HepG2 (cell line): ENCODE results near the gene SLIT3. TPM values are rescaled to one million over a fixed set of nuclear protein-coding genes. Genes with fewer than 3 reads are reported as not detected.

Source experiments
- ADNP ChIP-seq: sonication (generic); formaldehyde crosslinking; IDR thresholded peaks from 2 replicates; pipeline ENCODE4 v1.4.0; 2020; ENCODE audit warnings: missing genetic modification reagents
- ARID2 ChIP-seq: sonication (generic); formaldehyde crosslinking; IDR thresholded peaks from 2 replicates; pipeline ENCODE4 v1.8.1; 2022; ENCODE audit warnings: mild to moderate bottlenecking, missing genetic modification reagents, borderline replicate concordance
- BATF2 ChIP-seq: sonication (generic); formaldehyde crosslinking; IDR thresholded peaks from 2 replicates; pipeline ENCODE4 v1.8.0; 2022; ENCODE audit warnings: mild to moderate bottlenecking, missing genetic modification reagents, moderate library complexity
- CEBPB ChIP-seq: IDR thresholded peaks from 2 replicates; pipeline ENCODE4 v1.6.1; 2011; ENCODE audit warnings: low read depth, low read length, improper control_type of control experiment, borderline replicate concordance
- CSRNP2 ChIP-seq: sonication (generic); formaldehyde crosslinking; conservative IDR thresholded peaks from 2 replicates; pipeline ENCODE4 v1.8.0; 2022; ENCODE audit warnings: low read depth, missing genetic modification reagents
- REPIN1 ChIP-seq: sonication (generic); formaldehyde crosslinking; IDR thresholded peaks from 2 replicates; pipeline ENCODE4 v1.8.0; 2022; ENCODE audit warnings: missing genetic modification reagents, low read depth, mild to moderate bottlenecking, borderline replicate concordance
- RFXANK ChIP-seq: IDR thresholded peaks from 2 replicates; pipeline ENCODE4 v1.6.1; 2016
- SMAD3 ChIP-seq: sonication (generic); formaldehyde crosslinking; IDR thresholded peaks from 2 replicates; pipeline ENCODE4 v1.4.0; 2020; ENCODE audit warnings: missing genetic modification reagents
- SRY ChIP-seq: sonication (generic); formaldehyde crosslinking; IDR thresholded peaks from 2 replicates; pipeline ENCODE4 v1.8.0; 2022; ENCODE audit warnings: mild to moderate bottlenecking, missing genetic modification reagents
- TBL1XR1 ChIP-seq: fragments of 150-350 bp; IDR thresholded peaks from 2 replicates; pipeline ENCODE4 v1.6.1; 2014; ENCODE audit warnings: borderline replicate concordance, low read length; ENCODE audit not compliant: partially characterized antibody
- ZHX2 ChIP-seq, 2 experiments: sonication (generic) in 1 of 2; formaldehyde crosslinking in 1 of 2; IDR thresholded peaks; 2 replicates each; pipeline versions ENCODE4 v1.6.1 to v1.9.0; 2014 to 2022; ENCODE audit warnings: antibody characterized with exemption in 1 of 2, borderline replicate concordance in 1 of 2, inconsistent platforms in 1 of 2, low read depth in 1 of 2, missing genetic modification reagents in 1 of 2
- ZNF124 ChIP-seq: sonication (generic); formaldehyde crosslinking; IDR thresholded peaks from 2 replicates; pipeline ENCODE4 v1.4.0; 2020; ENCODE audit warnings: missing genetic modification reagents
- ZNF296 ChIP-seq: sonication (generic); formaldehyde crosslinking; conservative IDR thresholded peaks from 2 replicates; pipeline ENCODE4 v1.5.0; 2020; ENCODE audit warnings: mild to moderate bottlenecking, missing genetic modification reagents
- ZNF431 ChIP-seq: sonication (generic); formaldehyde crosslinking; IDR thresholded peaks from 2 replicates; pipeline ENCODE4 v1.9.0; 2022; ENCODE audit warnings: missing genetic modification reagents, low read depth, mild to moderate bottlenecking, borderline replicate concordance
- ZNF512B ChIP-seq: sonication (generic); formaldehyde crosslinking; IDR thresholded peaks from 2 replicates; pipeline ENCODE4 v1.5.1; 2020; ENCODE audit warnings: missing genetic modification reagents, mild to moderate bottlenecking, borderline replicate concordance
- ZNF547 ChIP-seq: sonication (generic); formaldehyde crosslinking; IDR thresholded peaks from 2 replicates; pipeline ENCODE4 v1.5.1; 2020; ENCODE audit warnings: mild to moderate bottlenecking, missing genetic modification reagents
- ZNF615 ChIP-seq: sonication (generic); formaldehyde crosslinking; IDR thresholded peaks from 2 replicates; pipeline ENCODE4 v1.5.0; 2020; ENCODE audit warnings: mild to moderate bottlenecking, missing genetic modification reagents, borderline replicate concordance
- ZNF720 ChIP-seq: sonication (generic); formaldehyde crosslinking; IDR thresholded peaks from 2 replicates; pipeline ENCODE4 v1.4.0; 2020; ENCODE audit warnings: missing genetic modification reagents
- ZNF724P ChIP-seq: sonication (generic); formaldehyde crosslinking; IDR thresholded peaks from 2 replicates; pipeline ENCODE4 v1.8.0; 2022; ENCODE audit warnings: missing genetic modification reagents, borderline replicate concordance
- polyA plus RNA-seq, 8 experiments: library from polyadenylated mRNA; depleted of rRNA in 3 of 8; stranded (reverse) in 7 of 8; unstranded in 1 of 8; fragments of >200 nt; fragmentation: Illumina TruSeq in 4 of 8; extraction: Trizol in 4 of 8; gene quantifications; 2 replicates each; pipeline versions ENCODE4 v1.2.1 to v1.2.3, GENCODE V29; 2011 to 2016; ENCODE audit warnings: low read depth in 4 of 8, missing spikeins in 1 of 8, mixed read lengths in 1 of 8; ENCODE audit not compliant: insufficient read depth in 1 of 8
- total RNA-seq, 5 experiments: library from RNA; depleted of rRNA; stranded (reverse); fragments of >200 nt; fragmentation: Illumina TruSeq; extraction: Trizol; gene quantifications; 2 replicates each; pipeline ENCODE4 v1.2.3, GENCODE V29; 2016; ENCODE audit warnings: low read depth in 1 of 5

Gene SLIT3
- total and polyA plus RNA-seq, 2 of the 13 experiments (the other 11 are each of a cell fraction or from before 2014, with no cell fraction given) = not detected

GRCh38 chr5:168624850-168625364 lies 676.0 kb downstream of the SLIT3 start (continued):
- TF ChIP-seq ZNF124 (CRISPR knock-in tag) (no peak), TBL1XR1 (peak; percentile 96), ZNF512B (CRISPR knock-in tag) (0 out of 2 replicates have a peak, but pooled peaks have one; percentile 50), ZNF296 (no peak), ADNP (peak; percentile 29; the same call in 1 of the 2 replicates), REPIN1 (CRISPR knock-in tag) (peak; percentile 37; the same call in 1 of the 2 replicates), ZHX2 (IDR thresholded peaks at IDR 0.05; ENCODE audit: low read depth) (peak; percentile 44; the same call in 1 of the 2 replicates), ZHX2 (CRISPR knock-in tag; IDR thresholded peaks at IDR 0.05; ENCODE audit: borderline replicate concordance) (peak; percentile 57; the same call in 1 of the 2 replicates), ZNF615 (CRISPR knock-in tag) (no peak), ZNF720 (CRISPR knock-in tag) (no peak), RFXANK (CRISPR knock-in tag) (no peak), SRY (CRISPR knock-in tag) (no peak), ZNF431 (no peak), CEBPB (peak; percentile 99), BATF2 (CRISPR knock-in tag) (no peak), ZNF547 (CRISPR knock-in tag) (no peak), CSRNP2 (CRISPR knock-in tag) (no peak), SMAD3 (CRISPR knock-in tag) (0 out of 2 replicates have a peak, but pooled peaks have one; percentile 58), ARID2 (no peak), ZNF724P (CRISPR knock-in tag) (no peak)
